Lung (tissue), 12 donors: ENCODE results near the gene CYB5B. TPM values are rescaled to one million over a fixed set of nuclear protein-coding genes. Genes with fewer than 3 reads are reported as not detected.

Experiments
- ATAC-seq: fragments of 200-7000 bp; cut with Tn5 transposase; one replicate; pipeline ENCODE4 v1.9.1; 2020; ENCODE audit warnings: moderate number of reproducible peaks; ENCODE audit not compliant: insufficient read depth, low FRiP score
- DNase-seq, 3 donors: peaks; one replicate each; pipeline ENCODE4 v3.0.0-alpha.2; 2013 to 2017
- H3K27ac ChIP-seq, 2 donors: one replicate each; pipeline ENCODE4 v1.5.1; 2013; ENCODE audit warnings: mild to moderate bottlenecking in 2 of 2, moderate library complexity in 2 of 2, control low read depth in 1 of 2, inconsistent platforms in 1 of 2, low read depth in 1 of 2, low read length in 1 of 2
- H3K27me3 ChIP-seq, 3 donors: one replicate each; pipeline ENCODE4 v1.5.1; 2013; ENCODE audit warnings: low read length in 2 of 3; ENCODE audit not compliant: control insufficient read depth in 3 of 3, insufficient read depth in 3 of 3
- H3K36me3 ChIP-seq, 4 donors: one replicate each; pipeline ENCODE4 v1.5.1; 2013; ENCODE audit warnings: low read length in 4 of 4, mild to moderate bottlenecking in 1 of 4, moderate library complexity in 1 of 4; ENCODE audit not compliant: control insufficient read depth in 4 of 4, insufficient read depth in 4 of 4
- H3K4me1 ChIP-seq, 5 donors: one replicate each; pipeline ENCODE4 v1.5.1; 2013; ENCODE audit warnings: low read length in 5 of 5, mild to moderate bottlenecking in 2 of 5, moderate library complexity in 1 of 5; ENCODE audit not compliant: control insufficient read depth in 5 of 5, insufficient read depth in 5 of 5
- H3K4me3 ChIP-seq: one replicate; pipeline ENCODE4 v1.5.1; 2013; ENCODE audit warnings: mild to moderate bottlenecking, control low read depth, moderate library complexity
- H3K9ac ChIP-seq, 2 donors: one replicate each; pipeline ENCODE4 v1.5.1; 2013; ENCODE audit warnings: low read length in 2 of 2, control low read depth in 1 of 2; ENCODE audit not compliant: insufficient read depth in 1 of 2
- H3K9me3 ChIP-seq, 4 donors: one replicate each; pipeline ENCODE4 v1.5.1; 2013; ENCODE audit warnings: low read length in 3 of 4, mild to moderate bottlenecking in 1 of 4, moderate library complexity in 1 of 4; ENCODE audit not compliant: control insufficient read depth in 4 of 4, insufficient read depth in 3 of 4
- WGBS, 2 donors: extraction: QIAGEN DNeasy Blood & Tissue Kit; methylation state at CpG; one replicate each; pipeline ENCODE4 v1.1.7; 2013; 5-methylcytosine and 5-hydroxymethylcytosine counted together
- polyA plus RNA-seq, 2 donors: library from polyadenylated mRNA; stranded (reverse); fragments of 200-250 nt; gene quantifications; one replicate each; pipeline ENCODE4 v1.2.1, GENCODE V29; 2013
- total RNA-seq, 2 donors: library from RNA; depleted of rRNA in 1 of 2; stranded (reverse); fragments of >200 nt in 1 of 2; gene quantifications; one replicate each; pipeline ENCODE4 v1.2.1, GENCODE V29; 2014 to 2021
- TF ChIP-seq, protein P1 (sequence below): IDR thresholded peaks from 2 replicates; pipeline ENCODE4 v1.5.1; 2012; ENCODE audit warnings: mild to moderate bottlenecking; ENCODE audit errors: control extremely low read depth, extremely low read depth
- donor health status: control.
- donor health status: control.
- donor health status: Bipolar disorder and iron deficiency.
- donor health status: healthy.
- donor health status: DM: yes; HTN: yes; CAD: no.

Gene CYB5B
- total and polyA plus RNA-seq, 4 donors = 68.1 to 103 (median 75.7) TPM

DNA sequence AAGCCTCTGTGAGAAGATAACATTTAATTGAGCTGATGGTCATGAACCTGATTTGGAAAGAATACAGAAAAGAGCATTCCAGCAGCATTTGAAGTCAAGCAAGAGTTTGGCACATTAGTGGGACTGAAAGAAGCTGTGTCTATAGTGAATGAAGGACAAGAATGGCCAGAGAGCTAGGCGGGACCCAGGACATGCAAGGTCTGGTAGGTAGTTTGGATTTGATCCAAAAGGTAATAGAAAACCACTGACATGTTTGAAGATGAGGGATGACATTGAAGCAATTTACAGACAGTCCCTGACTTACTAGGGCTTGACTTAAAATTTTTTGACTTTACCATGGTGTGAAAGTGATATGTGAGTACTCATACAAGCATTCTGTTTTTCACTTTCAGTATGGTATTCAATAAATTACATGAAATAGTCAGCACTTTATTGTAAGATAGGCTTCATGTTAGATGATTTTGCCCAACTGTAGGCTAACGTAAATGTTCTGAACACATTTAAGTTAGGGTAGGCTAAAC, 7.6 kb downstream of the CYB5B start:
- no peak for DNase-seq
- Histone ChIP-seq H3K4me3 (no peak overlapping the region), H3K27ac (no peak overlapping the region), H3K36me3 (peaks cover 7 to 25% (median 14%) of the 10 kb centered on the region in 4 donors), H3K9ac (no peak overlapping the region), H3K9me3 (no peaks in the 10 kb centered on the region), H3K4me1 (peaks cover 0 to 8% (median 4%) of the 10 kb centered on the region in 5 donors), H3K27me3 (no peaks in the 10 kb centered on the region)
- ATAC-seq = no peak
- 90 to 96% methylated on average over 2 of the region's 2 CpGs for WGBS, 2 donors
- TF ChIP-seq, protein P1, sequence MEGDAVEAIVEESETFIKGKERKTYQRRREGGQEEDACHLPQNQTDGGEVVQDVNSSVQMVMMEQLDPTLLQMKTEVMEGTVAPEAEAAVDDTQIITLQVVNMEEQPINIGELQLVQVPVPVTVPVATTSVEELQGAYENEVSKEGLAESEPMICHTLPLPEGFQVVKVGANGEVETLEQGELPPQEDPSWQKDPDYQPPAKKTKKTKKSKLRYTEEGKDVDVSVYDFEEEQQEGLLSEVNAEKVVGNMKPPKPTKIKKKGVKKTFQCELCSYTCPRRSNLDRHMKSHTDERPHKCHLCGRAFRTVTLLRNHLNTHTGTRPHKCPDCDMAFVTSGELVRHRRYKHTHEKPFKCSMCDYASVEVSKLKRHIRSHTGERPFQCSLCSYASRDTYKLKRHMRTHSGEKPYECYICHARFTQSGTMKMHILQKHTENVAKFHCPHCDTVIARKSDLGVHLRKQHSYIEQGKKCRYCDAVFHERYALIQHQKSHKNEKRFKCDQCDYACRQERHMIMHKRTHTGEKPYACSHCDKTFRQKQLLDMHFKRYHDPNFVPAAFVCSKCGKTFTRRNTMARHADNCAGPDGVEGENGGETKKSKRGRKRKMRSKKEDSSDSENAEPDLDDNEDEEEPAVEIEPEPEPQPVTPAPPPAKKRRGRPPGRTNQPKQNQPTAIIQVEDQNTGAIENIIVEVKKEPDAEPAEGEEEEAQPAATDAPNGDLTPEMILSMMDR = no peak

DNA sequence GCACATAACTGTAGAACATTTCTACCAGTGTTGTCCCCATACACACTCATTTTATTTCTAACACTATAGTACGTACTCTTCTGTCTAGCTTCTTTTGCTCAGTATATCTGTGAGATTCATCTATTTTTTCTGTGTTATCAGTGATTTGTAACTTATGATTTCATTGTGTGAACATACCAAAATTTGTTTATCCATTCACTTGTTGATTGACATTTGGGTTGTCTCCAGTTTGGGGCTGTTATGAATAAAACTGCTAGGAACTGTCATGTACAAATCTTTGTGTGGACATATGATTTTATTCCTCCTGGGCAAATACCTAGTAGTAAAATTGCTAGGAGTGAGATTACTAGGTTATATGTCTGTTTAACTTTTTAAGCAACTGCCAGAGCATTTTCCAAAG, 9.6 kb downstream of the CYB5B start:
- Histone ChIP-seq H3K4me1 (peaks cover 0 to 12% (median 4%) of the 10 kb centered on the region in 5 donors), H3K9ac (no peak overlapping the region), H3K9me3 (no peaks in the 10 kb centered on the region), H3K27me3 (no peaks in the 10 kb centered on the region), H3K36me3 (peaks cover 5 to 21% (median 10%) of the 10 kb centered on the region in 4 donors), H3K4me3 (no peak overlapping the region), H3K27ac (no peak overlapping the region)
- ATAC-seq = no peak
- 89 to 92% methylated on average over 1 of the region's 1 CpG for WGBS, 2 donors
- TF ChIP-seq, protein P1 = no peak
- no peak for DNase-seq

GRCh38 chr16:69435977-69436820, 11.8 kb downstream of the CYB5B start:
- no peak overlapping the region for H3K4me3 ChIP-seq
- H3K9me3 ChIP-seq = no peaks in the 10 kb centered on the region
- TF ChIP-seq, protein P1 = no peak
- no peak overlapping the region for H3K27ac ChIP-seq
- peaks cover 1 to 17% (median 7%) of the 10 kb centered on the region in 4 donors for H3K36me3 ChIP-seq
- ATAC-seq (no peak), DNase-seq (no peak)
- H3K4me1 ChIP-seq = peaks cover 0 to 12% (median 4%) of the 10 kb centered on the region in 5 donors
- 71 to 79% methylated on average over 7 of the region's 7 CpGs for WGBS, 2 donors
- H3K9ac ChIP-seq = no peak overlapping the region
- no peaks in the 10 kb centered on the region for H3K27me3 ChIP-seq
